GM21381 (cell line): ENCODE results near the gene ANOS1.
"Not testable (repeated sequence)": the region's sequence is repeated elsewhere in the genome, so short reads cannot be mapped to it uniquely, and the experiment has no call there.

Experiments
- ATAC-seq: cut with Tn5 transposase; IDR thresholded peaks from one replicate; pipeline ENCODE4 v1.9.1; 2021; ENCODE audit warnings: mild to moderate bottlenecking, moderate library complexity; ENCODE audit not compliant: unreplicated experiment

The ANOS1 gene

GRCh38 chrX:8731559-8732395, at the start of gene ANOS1:
Gene ANOS1 (minus strand): TSS chrX:8732137. CDS start chrX:8732036, 101 bp downstream.
- no peak for ATAC-seq

GRCh38 chrX:8773117-8773516, 41.2 kb upstream of the ANOS1 start:
- ATAC-seq = no peak

- no peak for ATAC-seq
Observed at GRCh38 chrX:8760021-8760420, 28.1 kb upstream of the ANOS1 start.

GRCh38 chrX:8758706-8759105, 26.8 kb upstream of the ANOS1 start:
- ATAC-seq = not testable (repeated sequence)

GRCh38 chrX:8757609-8758389, 25.9 kb upstream of the ANOS1 start:
- not testable (repeated sequence) for ATAC-seq

GRCh38 chrX:8755813-8756212, 23.9 kb upstream of the ANOS1 start:
- no peak for ATAC-seq

- ATAC-seq = no peak
Observed at GRCh38 chrX:8755116-8755515, 23.2 kb upstream of the ANOS1 start.

- ATAC-seq = no peak
Observed at GRCh38 chrX:8749697-8750096, 17.8 kb upstream of the ANOS1 start.

- no peak for ATAC-seq
Observed at GRCh38 chrX:8748855-8749254, 16.9 kb upstream of the ANOS1 start.

GRCh38 chrX:8743126-8743732, 11.3 kb upstream of the ANOS1 start:
- ATAC-seq = no peak

- no peak for ATAC-seq
Observed at GRCh38 chrX:8741981-8742380, 10.0 kb upstream of the ANOS1 start.

- no peak for ATAC-seq
Observed at GRCh38 chrX:8738588-8739189, 6.8 kb upstream of the ANOS1 start.

GRCh38 chrX:8737883-8738282, 5.9 kb upstream of the ANOS1 start:
- no peak for ATAC-seq

GRCh38 chrX:8730812-8731558, 952 bp downstream of the ANOS1 start:
- ATAC-seq = no peak

- ATAC-seq = no peak
Observed at GRCh38 chrX:8729811-8730210, 2.1 kb downstream of the ANOS1 start.

- ATAC-seq = no peak
Observed at GRCh38 chrX:8728932-8729535, 2.9 kb downstream of the ANOS1 start.

GRCh38 chrX:8726031-8726652, 5.8 kb downstream of the ANOS1 start:
- no peak for ATAC-seq

GRCh38 chrX:8724300-8724699, 7.6 kb downstream of the ANOS1 start:
- ATAC-seq = no peak

GRCh38 chrX:8721536-8721935, 10.4 kb downstream of the ANOS1 start:
- no peak for ATAC-seq

GRCh38 chrX:8720136-8720535, 11.8 kb downstream of the ANOS1 start:
- ATAC-seq = no peak
